ENCODE results near the gene NTRK2.

The NTRK2 gene

DNA sequence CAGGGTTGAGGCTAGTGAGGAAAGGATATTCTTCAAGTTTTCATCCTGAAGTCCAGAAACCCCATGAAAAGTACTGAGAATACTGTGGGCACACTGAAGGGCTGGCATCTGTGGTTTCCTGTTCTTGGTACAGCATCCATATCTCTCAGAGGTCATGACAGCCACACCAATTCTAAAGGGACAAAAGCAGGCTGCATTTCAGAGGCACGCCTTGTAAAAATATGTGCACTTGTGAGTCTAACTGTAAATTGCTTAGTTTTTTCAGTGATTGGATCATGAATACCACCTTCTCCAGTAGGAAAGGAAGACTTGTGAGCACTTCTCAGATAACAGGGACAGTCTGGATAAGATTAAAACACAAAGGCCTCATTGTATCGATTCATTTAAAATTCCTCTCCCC is 230.9 kb downstream of the NTRK2 start:
- no peak for DNase-seq

DNA sequence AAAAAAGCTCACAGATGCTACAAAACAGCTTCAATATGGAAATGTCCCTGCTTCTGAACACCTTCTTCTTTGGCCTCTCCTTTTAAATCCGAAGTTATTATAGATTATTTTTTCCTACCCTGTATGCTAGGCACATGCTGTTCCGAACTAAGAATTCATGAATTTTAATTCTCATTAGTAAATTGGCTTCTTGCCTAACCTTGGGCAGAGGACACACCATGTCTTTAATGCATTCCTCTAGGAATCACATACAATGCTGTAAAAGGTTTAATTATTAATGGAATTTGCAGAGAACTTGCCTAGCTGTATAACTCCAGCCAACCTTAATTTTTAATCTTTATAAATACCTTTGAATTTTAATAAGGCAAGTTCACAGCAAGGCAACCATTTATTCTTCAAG is 234.4 kb downstream of the NTRK2 start:
- no peak for DNase-seq

DNA sequence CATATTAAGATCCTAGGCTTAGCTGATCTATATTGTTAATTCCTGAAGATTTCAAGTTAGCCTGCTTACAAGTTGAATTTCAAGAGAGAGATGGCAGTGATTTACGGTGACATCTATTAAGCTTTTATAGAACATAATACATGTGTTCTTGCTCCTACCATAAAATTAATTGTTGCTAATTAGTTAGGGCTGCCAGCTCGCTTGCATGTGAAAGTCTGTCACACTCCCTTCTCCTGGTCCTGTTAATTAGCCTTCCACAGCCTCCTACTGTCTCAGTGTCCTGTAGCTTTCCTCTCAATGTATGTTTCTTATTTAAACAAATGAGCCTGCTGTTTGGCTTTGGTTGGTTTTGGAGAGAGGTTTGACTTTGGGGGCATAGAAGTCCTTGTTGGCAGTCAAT is 247.2 kb downstream of the NTRK2 start:
- DNase-seq = no peak

DNA sequence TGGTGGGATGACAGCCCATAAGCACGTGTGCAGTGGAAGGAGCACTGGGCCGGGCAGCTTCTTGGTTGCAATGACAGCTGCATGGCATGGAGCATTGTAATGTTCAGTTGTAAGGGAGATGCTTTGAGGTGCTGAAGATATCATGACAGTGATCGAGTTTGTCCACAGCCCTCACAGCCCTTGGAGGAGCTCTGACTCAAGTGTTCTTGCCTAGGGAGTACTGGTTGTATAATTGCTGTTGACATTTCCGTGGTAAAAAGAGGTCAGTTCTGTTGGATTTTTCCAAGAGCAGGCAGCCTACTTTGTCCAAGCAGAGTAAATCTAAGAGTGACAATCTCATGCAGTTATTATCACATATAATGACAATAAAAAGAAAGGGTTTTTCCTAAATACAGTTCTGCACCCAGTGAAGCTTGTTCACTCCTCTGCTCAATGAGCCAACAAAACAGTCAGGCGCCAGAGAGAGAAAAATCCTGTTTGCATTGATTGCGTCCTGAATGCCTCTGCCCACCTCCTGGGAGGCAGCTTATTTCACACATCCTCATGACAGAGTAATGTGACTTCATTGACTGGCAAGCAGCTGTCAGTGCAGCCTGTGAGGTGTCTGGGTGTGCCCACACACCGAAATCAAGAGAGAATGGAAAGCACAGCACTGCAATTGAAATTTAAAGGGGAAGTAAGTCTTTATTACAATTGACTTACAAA is 248.0 kb downstream of the NTRK2 start:
- DNase-seq = no peak

DNA sequence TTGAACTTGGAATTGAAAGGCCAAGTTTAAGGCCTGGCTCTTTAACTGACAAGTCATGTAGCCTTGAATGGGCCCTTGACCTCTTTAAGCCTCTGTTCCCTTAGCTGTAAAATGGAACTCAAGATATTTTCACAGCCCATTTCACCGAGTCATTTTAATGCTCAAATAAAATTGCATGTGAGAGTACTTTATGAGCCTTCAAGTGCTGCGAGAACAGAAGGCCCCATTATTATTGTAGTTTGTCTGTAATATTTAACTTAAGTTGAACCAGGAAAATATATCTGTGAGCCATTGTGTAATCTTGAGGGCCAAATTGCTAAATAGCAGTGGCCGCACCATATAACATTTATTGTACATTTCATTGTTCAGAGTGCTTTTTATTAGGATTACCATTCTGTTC is 249.9 kb downstream of the NTRK2 start:
- no peak for DNase-seq

DNA sequence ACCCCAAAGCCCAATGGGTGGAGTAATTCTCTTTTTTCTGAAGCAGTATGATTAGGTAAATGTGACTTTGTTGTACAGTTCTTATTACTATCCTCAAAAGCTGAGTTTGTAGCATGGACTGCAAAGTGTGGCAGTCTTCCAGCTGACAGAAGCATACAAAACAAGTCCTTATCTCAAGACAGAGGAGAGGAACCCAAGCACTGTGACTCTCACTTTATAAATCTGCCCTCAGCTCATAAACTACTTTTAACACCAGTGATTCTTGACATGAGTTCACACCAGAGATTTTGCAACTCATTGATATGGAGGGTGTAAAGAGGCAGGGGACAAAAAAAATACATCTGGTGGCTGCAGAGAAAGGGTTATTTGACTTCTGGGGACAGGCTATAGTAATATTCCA is 251.6 kb downstream of the NTRK2 start:
- DNase-seq = no peak

DNA sequence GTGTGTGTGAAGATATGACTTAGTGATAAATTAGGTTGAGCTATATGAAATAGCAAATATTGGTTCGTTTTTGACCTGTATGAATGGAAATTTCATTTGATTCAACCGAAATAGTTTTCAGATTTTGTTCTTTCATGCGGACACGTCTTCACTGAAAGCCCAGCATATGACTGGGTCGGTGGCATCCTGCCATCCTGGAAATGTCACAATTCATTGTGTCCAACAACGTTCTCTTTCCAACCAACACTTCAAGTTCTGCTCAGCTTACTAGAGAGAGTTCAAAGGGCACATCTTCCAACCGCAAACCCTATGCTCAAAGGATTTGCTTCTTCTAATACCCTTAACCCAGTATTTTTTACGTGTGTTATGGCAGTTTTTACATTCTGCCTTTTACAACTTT is 252.5 kb downstream of the NTRK2 start:
- no peak for DNase-seq

DNA sequence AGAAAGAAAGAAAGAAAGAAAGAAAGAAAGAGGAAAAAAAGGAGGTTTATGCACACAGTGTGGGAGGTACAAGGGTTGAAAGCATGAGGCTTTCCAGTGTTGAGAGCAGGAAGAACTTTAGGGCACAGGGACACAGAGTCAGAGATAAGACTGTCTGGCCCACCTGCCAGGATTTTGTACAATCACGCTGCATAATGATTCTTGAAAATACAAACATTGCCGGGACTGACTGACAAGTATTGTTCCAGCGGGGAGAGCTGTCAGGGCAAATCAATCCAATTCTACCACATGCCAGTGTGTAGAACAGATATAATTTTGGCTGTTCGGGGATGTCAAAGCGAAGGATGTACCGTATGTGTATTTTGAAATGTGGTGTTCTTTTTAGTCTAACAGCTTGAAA is 254.7 kb downstream of the NTRK2 start:
- no peak for DNase-seq

DNA sequence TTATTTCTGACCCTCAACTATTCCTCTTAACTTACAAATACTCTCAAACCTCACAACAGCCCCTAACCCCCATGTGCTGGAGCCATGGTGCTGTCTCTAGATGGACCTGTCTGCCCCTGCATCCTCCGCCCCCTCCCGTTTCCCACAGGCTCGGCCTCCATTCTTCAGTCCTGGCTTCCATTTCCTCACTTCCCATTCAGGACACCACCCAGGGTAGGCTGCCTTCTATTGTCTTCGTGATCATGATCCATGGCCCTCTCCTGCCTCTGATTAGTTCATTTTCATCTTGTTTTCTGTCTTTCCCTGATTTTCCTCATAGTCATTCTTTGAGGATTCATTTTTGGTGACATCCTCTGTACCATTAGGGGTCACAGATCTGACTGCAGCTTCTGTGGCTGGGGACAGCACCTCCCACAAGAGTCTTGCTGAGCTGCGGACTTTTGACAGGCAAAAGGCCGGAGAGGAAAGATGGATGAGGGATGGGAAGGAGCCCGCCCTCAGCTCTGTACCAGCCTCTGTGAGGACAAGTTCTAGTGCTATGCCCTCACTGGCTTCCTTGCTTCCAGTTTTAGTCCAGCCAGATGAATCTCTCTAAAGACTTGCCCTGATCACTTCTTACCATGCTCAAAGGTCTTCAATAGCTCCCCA is 255.8 kb downstream of the NTRK2 start:
- DNase-seq = no peak

DNA sequence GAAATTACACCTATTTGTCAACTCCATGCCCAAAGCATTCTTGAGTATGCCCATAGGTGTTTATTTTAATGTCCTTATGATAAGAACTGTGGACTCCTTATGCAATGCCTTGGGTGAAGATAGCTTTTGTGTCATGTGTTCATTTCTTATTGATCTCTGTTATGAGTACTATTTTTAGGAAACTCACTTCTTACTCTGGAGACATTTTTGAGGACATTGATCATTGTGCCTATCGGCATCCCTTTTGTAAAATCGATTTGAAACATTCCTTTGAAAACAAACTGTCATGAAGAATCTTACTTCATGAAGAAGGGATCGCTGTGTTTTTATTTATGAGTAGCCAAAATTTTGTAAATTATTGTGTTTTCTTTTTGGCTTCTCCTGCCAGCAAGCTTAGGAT is 257.3 kb downstream of the NTRK2 start:
- DNase-seq = no peak

DNA sequence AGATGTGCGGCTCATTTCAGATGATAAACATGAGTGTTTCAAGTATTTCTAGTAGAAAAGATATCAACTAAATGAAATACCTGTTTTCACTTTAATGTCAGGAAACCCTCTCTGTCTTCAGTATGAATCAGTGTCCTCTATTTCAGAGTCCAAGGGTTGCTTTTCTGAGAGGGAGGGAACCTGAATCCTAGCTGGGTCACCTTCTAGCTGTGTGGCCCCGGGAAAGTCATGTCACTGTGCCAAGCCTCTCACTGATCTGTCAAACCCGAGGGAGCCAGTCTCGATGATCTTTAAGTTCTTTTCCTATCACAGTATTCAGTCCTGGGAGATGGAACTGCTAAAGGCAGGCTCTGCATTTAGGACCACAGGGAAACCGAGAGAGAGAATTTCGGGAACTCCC is 258.9 kb downstream of the NTRK2 start:
- DNase-seq = no peak

DNA sequence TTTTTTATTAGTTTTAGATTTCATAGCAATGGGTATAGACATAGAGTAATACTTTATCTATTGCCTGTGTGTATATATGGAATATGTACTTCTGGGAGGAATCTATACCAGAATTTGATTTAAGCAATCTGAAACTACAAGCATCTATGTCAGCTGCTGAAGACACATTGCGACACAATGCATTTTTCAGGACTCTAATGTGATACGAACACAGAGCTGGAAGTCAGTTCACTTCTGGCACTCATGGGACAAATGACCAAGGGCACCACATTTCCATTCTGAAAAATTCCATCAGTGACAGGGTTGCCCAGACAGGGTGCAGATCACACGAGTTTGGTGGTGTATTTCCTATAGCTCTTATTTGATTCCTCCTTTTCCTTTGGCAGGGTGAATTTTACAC is 259.5 kb downstream of the NTRK2 start:
- no peak for DNase-seq

DNA sequence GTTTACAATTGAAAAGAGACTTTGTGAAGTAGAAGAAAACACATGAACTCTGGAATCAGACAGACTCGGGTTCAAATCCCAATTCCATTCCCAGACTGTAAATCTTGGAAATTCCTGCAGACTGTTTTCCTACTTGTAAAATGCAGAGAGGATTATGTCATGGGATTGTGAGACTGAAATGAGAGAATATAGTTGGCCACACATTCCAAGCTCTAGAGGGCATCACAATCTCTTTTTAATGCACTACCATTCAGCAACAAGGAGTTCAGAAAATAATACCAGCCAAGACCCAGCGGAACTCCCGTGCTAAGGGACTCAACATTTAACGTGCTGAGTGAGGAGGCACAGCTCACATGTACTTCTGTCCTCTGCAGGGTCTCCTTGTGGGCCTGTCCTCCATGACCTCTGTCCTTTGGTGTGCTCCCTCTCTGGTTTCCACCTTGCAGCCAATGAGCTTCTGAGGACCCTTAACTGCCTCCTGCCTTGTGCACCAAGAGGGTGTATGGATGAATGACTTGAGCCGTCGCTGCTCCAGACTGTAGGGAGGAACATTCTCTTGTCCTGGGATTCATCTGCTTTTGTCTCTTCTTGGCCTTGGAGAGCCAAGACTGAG is 263.5 kb downstream of the NTRK2 start:
- DNase-seq = no peak

DNA sequence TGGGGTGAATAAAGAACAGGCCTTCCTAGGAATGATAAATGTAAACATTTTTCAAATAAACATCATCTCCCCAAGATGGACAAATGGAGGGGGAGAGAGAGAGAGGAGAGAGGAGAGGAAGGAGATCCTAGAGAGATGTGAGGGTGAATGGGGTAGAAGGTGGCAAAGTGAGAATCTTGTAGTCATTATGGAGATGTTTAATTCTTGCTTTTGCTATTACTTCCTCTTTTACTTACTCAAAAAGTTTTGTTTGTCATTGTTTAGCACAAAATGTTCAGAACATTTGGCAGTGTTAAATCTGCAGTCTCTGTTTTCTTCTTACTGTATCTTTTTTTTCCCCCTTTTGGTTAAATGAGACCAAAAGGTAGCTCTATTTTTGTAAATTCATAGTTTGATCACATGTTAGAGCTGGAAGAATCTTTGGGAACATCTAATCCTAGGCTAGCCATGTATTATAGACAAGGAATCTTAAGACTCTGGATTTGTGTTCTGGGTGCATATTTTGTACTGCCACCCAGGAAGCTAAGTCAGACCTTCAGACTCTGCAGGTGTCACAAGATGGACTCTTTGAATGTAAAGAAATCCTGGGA is 266.1 kb downstream of the NTRK2 start:
- DNase-seq = no peak

DNA sequence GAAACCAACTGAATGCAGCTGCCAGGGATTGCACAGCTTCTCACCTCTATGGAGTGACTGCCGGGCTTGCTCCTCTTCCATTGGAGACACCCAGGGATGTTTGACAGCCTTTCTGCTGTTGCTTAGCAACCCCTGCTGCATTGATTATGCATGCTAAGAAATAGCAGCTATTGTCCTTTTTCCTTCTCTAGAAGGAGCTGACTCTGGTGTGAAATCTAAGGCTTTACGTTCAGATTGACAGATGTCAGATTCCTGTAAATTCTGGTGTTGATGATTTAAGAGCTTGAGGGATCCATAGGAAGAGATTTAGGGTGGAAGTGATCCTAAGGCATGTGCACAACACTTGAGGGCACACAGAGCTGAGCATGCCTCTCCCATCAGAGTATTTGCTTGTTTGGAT is 267.7 kb downstream of the NTRK2 start:
- no peak for DNase-seq

DNA sequence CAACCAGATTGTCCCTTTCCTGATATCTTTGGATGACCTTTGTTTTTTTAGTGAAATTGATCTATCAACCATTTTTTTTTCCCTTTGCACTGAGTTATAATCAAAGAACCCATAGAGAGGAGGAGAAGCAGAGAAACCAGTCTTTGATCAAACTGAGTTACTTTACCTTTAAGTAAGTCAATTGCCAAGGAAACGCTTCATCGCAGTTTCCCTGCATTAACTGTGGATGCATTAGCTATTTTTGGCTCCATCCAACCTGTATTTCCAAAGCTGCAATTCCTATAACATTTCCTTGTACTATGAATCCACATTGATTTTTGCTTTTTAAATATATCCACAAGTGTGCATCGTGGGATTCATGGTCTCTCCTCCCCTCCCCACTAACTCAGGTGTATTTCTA is 268.1 kb downstream of the NTRK2 start:
- DNase-seq = no peak

DNA sequence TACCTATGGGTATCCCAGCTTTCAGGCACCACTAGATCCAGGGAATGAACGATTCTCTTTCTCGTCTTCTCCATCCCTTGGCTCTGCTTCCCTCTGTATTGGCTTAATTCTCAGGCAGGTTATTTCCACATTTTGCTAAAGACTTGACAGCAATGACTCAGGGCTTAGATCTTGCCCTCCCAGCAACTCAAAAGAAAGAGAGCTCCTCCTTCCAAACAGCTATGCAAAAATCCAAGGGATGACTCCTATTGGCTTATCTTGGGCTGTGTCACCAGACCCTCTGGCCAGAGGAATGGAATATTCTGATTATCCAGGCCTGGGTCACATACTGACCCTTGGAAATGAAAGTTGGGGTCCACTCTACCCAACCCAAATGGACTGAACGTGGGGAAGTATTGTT is 270.2 kb downstream of the NTRK2 start:
- DNase-seq = no peak

DNA sequence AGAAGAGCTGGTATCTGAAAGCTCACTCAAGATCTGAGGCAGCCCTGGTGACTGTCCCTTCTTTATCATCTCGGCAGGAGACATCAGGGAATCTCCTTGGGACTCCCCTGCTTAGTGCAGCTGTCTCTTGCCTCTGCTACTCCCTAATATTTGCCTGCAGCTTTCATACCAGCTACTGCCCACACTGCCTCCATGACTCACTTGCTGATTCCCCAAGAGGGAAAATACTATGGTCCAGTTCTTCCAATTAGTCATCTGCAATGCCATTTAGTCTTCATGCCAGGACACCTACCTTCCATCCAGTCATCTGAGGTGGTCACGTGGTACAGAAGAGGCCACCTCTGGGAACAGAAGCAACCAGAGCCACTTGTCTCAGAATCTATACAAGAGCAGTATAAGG is 270.8 kb downstream of the NTRK2 start:
- DNase-seq = no peak

DNA sequence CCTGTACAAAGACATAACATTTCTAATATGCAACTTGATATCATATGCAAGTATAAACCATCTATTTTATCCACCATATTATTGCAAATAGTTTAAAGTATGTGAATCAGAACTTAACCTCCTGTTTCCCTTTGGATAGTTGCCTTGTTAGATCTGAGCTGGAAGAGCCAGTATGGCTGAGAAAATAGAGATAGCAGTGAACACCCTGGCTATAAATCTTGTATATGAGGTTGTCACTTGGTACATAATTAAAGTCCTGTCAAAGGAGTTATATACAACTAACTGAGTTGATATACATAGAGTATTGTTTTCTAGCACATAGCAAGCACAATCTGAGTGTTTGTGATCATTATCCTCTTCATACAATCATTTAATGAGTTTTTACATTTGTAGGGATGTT is 272.3 kb downstream of the NTRK2 start:
- no peak for DNase-seq

DNA sequence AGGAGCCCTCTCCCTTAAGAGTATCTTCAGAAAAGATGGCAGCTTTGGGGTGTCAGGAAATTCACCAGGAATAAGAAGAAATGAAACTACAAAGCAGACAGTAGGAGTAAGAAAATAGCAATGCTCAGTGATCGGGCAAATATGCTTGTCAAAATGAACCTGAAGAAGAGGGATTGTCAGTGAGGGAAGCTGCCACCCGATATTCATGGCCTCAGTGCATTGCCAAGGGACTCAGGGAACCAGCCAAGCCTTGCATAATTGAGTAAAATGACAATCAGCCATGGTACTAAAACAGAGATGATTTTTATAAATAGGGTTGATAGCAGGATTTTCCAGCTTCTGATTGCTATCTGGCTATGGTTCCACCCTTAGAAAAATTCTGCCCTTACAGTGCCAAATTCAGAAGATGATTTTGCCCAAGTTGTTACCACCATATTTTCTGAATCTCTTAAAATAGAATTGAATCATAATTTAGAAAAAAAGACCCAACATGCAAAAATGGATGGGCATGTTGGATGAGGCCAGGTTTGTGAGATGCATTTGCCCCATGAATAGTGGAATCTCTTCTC is 274.0 kb downstream of the NTRK2 start:
- no peak for DNase-seq

DNA sequence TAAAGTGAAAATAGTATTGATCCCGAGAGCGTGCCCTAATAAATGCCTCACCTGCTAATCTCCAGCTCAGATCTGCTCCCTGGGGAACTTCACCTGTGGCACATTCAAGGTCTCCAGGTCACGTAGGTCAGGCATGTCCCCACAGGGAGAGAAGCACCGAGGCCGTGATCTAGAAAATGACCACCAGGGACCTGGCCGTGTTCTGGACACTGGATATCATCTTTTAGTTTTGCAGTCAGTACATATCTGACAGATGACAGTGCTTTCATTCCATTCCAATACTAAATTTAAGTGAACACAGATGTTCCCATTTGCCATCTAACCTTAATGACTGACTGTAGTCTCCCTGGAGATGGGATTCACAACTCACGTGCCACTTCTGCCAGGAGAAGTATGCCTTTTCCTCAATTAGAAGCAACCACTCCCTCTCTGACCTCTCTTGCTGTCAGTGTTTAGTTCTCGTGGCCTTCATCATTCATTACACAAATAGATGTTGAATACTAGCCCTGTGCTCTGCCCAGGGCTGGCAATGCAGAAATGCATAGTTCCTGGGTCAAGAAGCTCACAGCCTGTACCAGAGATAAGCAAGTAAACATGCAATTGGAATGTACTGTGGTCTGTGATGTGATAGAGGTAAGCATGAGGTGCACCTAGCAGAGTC is 276.5 kb downstream of the NTRK2 start:
- DNase-seq = no peak

DNA sequence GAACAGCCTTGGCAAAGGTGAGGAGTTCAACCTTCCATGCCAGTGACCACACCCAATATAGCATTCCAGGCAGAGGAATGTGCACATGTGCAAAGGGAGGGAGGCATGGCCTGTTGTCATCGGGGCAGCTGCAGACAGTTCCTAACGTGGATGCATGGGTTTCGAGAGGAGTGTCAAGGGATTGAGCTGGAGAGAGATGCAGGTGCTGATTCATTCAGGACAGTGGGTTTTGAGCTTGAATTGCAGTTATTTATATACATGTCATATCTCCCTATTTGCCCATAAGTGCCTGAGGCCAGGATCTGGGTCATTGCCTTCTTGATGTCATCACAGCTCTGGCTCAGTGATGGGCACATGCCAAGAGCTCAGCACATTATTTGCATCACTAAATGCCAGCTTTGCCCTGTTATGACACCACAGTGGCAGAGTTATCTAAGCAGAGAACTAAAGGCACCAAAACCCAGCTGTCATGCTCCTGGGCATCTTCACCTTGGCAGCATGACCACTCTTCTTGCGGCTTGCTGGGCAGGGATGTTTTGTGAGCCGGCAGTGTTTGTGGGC is 278.0 kb downstream of the NTRK2 start:
- no peak for DNase-seq

DNA sequence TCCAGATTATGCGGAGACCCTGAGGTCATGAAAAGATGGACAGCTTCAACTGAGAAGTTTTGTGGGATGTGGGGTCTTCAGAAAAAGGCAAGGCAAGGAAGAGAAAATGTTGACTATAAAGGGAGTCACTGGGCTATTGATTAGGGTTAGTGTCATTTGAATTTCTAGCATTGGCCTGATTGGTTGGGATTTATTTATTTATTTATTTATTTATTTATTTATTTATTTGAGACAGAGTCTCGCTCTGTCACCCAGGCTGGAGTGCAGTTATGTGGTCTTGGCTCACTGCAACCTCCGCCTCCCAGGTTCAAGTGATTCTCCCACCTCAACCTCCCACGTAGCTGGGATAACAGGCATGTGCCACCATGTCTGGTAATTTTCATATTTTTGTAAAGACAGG is 279.7 kb downstream of the NTRK2 start:
- no peak for DNase-seq

All from MV-4-11 (cell line).